Testis (tissue), 5 donors: ENCODE data around the gene SDK2. TPM values are rescaled to one million over a fixed set of nuclear protein-coding genes. Genes with fewer than 3 reads are reported as not detected.

Experiments
- DNase-seq: peaks from one replicate; pipeline ENCODE4 v3.0.0-alpha.2; 2019
- H3K27ac ChIP-seq, 2 donors: fragments of 200-600 bp; sonication (generic); one replicate each; pipeline ENCODE4 v1.5.1; 2019
- H3K27me3 ChIP-seq: fragments of 200-600 bp; sonication (generic); one replicate; pipeline ENCODE4 v1.5.1; 2019
- H3K36me3 ChIP-seq: fragments of 200-600 bp; sonication (generic); one replicate; pipeline ENCODE4 v1.5.1; 2017; ENCODE audit warnings: low read depth; ENCODE audit errors: missing control alignments
- H3K4me1 ChIP-seq: fragments of 200-600 bp; sonication (generic); one replicate; pipeline ENCODE4 v1.5.1; 2019
- H3K4me3 ChIP-seq, 2 donors: fragments of 200-600 bp; sonication (generic); one replicate each; pipeline ENCODE4 v1.5.1; 2017 to 2019
- H3K9me3 ChIP-seq: fragments of 200-600 bp; sonication (generic); one replicate; pipeline ENCODE4 v1.5.1; 2017
- CTCF ChIP-seq, 3 experiments: fragments of 450-650 bp in 2 of 3; fragments of 200-600 bp in 1 of 3; sonication (generic) in 1 of 3; IDR thresholded peaks; one replicate each; pipeline ENCODE4 v1.5.1; 2016 to 2019; ENCODE audit warnings: antibody characterized with exemption in 3 of 3, mild to moderate bottlenecking in 2 of 3, moderate library complexity in 1 of 3
- POLR2A ChIP-seq: fragments of 450-650 bp; IDR thresholded peaks from one replicate; pipeline ENCODE4 v1.6.1; 2017; ENCODE audit warnings: antibody characterized with exemption, mild to moderate bottlenecking, moderate library complexity
- WGBS, 2 donors: methylation state at CpG; one replicate each; pipeline ENCODE4 v1.1.5; 2018; 5-methylcytosine and 5-hydroxymethylcytosine counted together
- intact Hi-C: fragments of 100-400 bp; cut with DNase I; formaldehyde crosslinking; loops from one replicate; pipeline ENCODE4 v1.15.1; 2023; ENCODE audit warnings: low total_unique reads
- long read RNA-seq, 2 donors: transcript quantifications; one replicate each; lab custom pipeline, GENCODE V29; 2026
- polyA plus RNA-seq: library from polyadenylated mRNA; stranded (reverse); fragments of 350-450 nt; fragmentation: Illumina TruSeq; extraction: RNeasy Lipid Tissue Mini Kit (QIAGEN cat#74804); gene quantifications from one replicate; pipeline ENCODE4 v1.2.3, GENCODE V29; 2014; ENCODE audit warnings: low read depth, low replicate concordance; ENCODE audit not compliant: insufficient read depth
- total RNA-seq, 2 donors: library from RNA; depleted of rRNA; stranded (reverse); fragments of >200 nt; gene quantifications; one replicate each; pipeline ENCODE4 v1.2.3, GENCODE V29; 2016

SDK2 gene
- total RNA-seq (10 to 100 TPM; 36.9 to 63.4 TPM), polyA plus RNA-seq (55.4 TPM)
- long read RNA-seq, donor 1: 0 reads
- long read RNA-seq, donor 2: 0 reads

- Histone ChIP-seq H3K27ac (peak within 1 kb of the TSS in 1 of 2 donors; percentile 50), H3K4me1 (peaks cover 19% of the 10 kb centered on the region), H3K9me3 (no peaks in the 10 kb centered on the region), H3K27me3 (no peaks in the 10 kb centered on the region), H3K36me3 (no peaks in the 10 kb centered on the region), H3K4me3 (peak within 1 kb of the TSS; percentile 50 to 64)
- TF ChIP-seq CTCF (IDR thresholded peaks at IDR 0.05) (no peak), POLR2A (no peak)
- intact Hi-C loops: no loop called here
- WGBS, 2 donors: 0% methylated on average over 1 to 41 of the region's 105 CpGs
- peak; percentile 32 for DNase-seq
These were observed at the start of gene SDK2 for GRCh38 chr17:73644145-73645049. Gene SDK2 (minus strand): TSS chr17:73644445. CDS start chr17:73644088, 357 bp downstream.

GRCh38 chr17:73693071-73693470 lies 48.8 kb upstream of the SDK2 start:
- TF ChIP-seq POLR2A: no peak
- TF ChIP-seq CTCF (IDR thresholded peaks at IDR 0.05): no peak
- no peak overlapping the region for H3K4me3 ChIP-seq
- no peak for DNase-seq
- H3K4me1 ChIP-seq: no peaks in the 10 kb centered on the region
- H3K36me3 ChIP-seq: no peaks in the 10 kb centered on the region
- 63 to 80% methylated on average over 12 of the region's 12 CpGs for WGBS, 2 donors
- no peak overlapping the region for H3K27ac ChIP-seq
- no peaks in the 10 kb centered on the region for H3K9me3 ChIP-seq
- intact Hi-C loops: no loop called here
- no peaks in the 10 kb centered on the region for H3K27me3 ChIP-seq

GRCh38 chr17:73691321-73691766 lies 47.1 kb upstream of the SDK2 start:
- no peak for DNase-seq
- 65 to 66% methylated on average over 10 of the region's 10 CpGs for WGBS, 2 donors
- intact Hi-C loops: no loop called here
- no peaks in the 10 kb centered on the region for H3K9me3 ChIP-seq
- no peaks in the 10 kb centered on the region for H3K27me3 ChIP-seq
- no peaks in the 10 kb centered on the region for H3K4me1 ChIP-seq
- TF ChIP-seq CTCF (IDR thresholded peaks at IDR 0.05): no peak
- no peak for TF ChIP-seq POLR2A
- no peak overlapping the region for H3K27ac ChIP-seq
- H3K4me3 ChIP-seq: no peak overlapping the region
- H3K36me3 ChIP-seq: no peaks in the 10 kb centered on the region

GRCh38 chr17:73690676-73691075 lies 46.4 kb upstream of the SDK2 start:
- TF ChIP-seq CTCF (IDR thresholded peaks at IDR 0.05) (no peak), POLR2A (no peak)
- no peak overlapping the region for H3K4me3 ChIP-seq
- intact Hi-C loops: no loop called here
- no peak overlapping the region for H3K27ac ChIP-seq
- WGBS, 2 donors: 69 to 71% methylated on average over 10 of the region's 10 CpGs
- H3K27me3 ChIP-seq: no peaks in the 10 kb centered on the region
- H3K4me1 ChIP-seq: no peaks in the 10 kb centered on the region
- DNase-seq: no peak
- H3K9me3 ChIP-seq: no peaks in the 10 kb centered on the region
- no peaks in the 10 kb centered on the region for H3K36me3 ChIP-seq
